ENCODE measurements around the gene SMARCD3. TPM values are rescaled to one million over a fixed set of nuclear protein-coding genes. Genes with fewer than 3 reads are reported as not detected.

The SMARCD3 gene
- total RNA-seq, 2 donors from 2014 or later: 81.5 to 125 TPM

DNA sequence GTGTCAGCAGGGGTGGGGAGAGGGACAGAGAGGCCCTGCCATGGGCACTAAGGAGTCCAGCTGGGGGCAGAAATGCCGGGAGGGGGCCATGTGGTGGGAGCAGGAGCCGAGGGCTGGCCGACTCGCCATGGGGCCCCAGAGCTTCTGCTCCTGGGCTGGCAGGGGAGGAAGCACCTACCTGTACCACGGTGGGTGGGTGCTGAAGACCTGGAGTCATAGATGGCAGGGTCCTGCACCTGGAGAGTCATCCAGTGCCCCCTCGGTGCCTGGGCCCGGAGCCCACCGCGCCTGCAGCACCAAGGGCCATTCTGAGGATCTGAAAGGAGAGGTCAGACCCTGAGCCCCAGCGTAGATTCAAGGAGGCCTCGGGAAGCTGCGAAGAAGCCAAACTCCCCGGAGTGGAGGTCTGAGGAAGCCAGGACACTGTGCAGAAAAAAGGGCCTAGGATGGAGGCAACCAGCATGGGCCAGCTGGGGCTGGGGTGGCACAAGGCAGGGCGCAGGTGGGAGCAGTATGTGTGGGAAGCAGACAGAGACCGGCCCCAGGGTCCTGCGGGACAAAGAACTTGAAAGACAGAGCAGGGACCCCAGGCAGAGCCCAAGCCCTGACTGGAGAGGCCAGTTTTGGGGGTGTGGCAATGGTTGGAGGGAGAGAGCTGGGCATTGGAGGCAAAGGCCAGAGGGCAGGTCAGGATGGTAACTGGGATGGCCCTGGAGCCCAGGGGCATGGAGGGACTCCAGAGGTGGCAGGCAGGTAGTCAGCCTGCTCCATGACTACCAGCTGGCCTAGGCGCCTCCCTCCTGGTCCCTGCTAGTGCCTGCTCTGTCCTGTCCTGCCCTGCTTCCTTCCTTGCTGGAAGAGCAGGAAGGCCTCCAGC, 26.7 kb upstream of the SMARCD3 start:
- Histone ChIP-seq H3K27ac (no peak overlapping the region), H3K27me3 (no peaks in the 10 kb centered on the region), H3K9me3 (no peaks in the 10 kb centered on the region), H3K36me3 (no peaks in the 10 kb centered on the region), H3K4me1 (peaks cover 0 to 36% of the 10 kb centered on the region in 2 donors), H3K4me3 (no peak overlapping the region)
- TF ChIP-seq, protein P1, sequence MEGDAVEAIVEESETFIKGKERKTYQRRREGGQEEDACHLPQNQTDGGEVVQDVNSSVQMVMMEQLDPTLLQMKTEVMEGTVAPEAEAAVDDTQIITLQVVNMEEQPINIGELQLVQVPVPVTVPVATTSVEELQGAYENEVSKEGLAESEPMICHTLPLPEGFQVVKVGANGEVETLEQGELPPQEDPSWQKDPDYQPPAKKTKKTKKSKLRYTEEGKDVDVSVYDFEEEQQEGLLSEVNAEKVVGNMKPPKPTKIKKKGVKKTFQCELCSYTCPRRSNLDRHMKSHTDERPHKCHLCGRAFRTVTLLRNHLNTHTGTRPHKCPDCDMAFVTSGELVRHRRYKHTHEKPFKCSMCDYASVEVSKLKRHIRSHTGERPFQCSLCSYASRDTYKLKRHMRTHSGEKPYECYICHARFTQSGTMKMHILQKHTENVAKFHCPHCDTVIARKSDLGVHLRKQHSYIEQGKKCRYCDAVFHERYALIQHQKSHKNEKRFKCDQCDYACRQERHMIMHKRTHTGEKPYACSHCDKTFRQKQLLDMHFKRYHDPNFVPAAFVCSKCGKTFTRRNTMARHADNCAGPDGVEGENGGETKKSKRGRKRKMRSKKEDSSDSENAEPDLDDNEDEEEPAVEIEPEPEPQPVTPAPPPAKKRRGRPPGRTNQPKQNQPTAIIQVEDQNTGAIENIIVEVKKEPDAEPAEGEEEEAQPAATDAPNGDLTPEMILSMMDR (IDR thresholded peaks at IDR 0.05): no peak
- no peak for DNase-seq (ENCODE audit: low spot score)

DNA sequence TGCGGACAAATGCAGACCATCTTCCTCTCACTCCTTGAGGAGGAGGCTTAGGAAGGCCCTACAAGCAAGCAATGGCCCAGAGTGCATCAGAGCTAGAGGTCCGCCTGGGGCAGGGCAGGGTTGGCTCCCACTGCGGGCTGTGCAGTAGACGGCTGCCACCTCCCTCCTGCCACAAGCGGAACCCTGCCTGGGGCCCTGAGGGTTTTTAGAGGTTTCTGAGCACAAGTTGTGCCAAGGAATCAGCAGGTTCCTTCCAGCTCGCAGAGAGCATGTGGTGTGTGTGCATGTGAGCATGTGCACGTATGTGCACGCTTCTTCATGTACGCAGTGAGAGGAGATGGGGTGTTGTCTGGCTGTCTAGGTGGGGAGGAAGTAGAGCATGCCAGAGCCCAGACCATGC, 25.9 kb upstream of the SMARCD3 start:
- Histone ChIP-seq H3K4me3 (no peak overlapping the region), H3K27me3 (no peaks in the 10 kb centered on the region), H3K36me3 (no peaks in the 10 kb centered on the region), H3K9me3 (no peaks in the 10 kb centered on the region), H3K27ac (no peak overlapping the region), H3K4me1 (peaks cover 0 to 36% of the 10 kb centered on the region in 2 donors)
- TF ChIP-seq, protein P1 (IDR thresholded peaks at IDR 0.05): no peak
- no peak for DNase-seq (ENCODE audit: low spot score)

DNA sequence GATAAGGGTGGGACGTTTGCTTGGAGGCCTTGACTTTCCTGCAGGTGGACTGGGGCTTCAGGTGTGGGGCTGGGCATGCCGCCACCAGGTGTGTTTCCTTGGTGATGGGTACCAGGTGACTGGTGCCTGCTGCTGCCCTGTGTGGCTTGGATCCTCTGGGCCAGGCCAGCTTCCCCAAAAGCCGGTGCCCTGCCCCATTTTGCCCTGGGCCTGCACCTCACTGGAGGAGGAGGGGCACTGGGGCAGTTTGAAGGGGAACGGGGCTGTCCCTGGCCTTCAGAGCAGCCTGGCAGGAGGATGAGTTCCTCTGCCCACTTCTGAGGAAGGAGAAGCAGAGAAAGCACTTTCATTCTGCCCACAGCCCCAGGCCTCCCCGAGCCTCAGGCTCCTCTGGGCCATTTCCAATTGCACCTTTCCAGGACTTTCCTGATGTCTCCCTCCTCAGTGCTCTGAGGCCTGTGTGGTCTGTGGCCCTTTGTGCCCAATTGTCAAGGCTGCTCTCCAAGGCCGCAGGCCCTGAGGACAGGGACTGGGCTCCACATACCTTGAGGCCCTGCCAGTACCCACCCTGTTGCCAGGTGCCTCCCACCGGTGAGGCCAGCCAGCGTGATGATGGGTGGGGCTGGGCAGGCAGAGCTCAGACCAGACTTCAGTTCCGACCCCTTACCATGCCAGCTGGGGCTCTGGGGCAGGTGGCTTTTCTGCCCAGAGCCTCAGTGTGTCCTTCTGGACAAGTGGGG, 25.3 kb upstream of the SMARCD3 start:
- TF ChIP-seq, protein P1 (IDR thresholded peaks at IDR 0.05): no peak
- Histone ChIP-seq H3K9me3 (no peaks in the 10 kb centered on the region), H3K36me3 (no peaks in the 10 kb centered on the region), H3K4me1 (peaks cover 0 to 36% of the 10 kb centered on the region in 2 donors), H3K27me3 (no peaks in the 10 kb centered on the region), H3K27ac (no peak overlapping the region), H3K4me3 (no peak overlapping the region)
- no peak for DNase-seq (ENCODE audit: low spot score)

DNA sequence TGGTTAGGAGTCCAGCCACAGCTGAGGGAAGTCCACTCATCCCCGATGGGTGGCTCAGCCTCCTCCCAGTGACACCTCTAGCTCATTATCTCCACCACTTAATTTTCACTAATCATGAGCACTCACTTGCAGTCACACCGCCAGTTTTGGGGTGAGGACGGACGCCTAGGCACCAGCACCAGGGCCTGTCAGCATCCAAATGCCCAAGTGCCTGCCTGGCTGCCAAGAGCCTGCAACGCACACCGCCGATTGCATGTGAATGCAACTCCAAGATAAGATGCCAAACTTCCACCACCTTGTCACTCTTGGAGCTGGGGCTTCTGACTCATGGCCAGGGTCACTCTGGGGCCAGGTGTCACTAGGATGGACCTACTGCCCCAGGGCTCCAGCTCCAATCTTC, 24.4 kb upstream of the SMARCD3 start:
- H3K4me3 ChIP-seq: no peak overlapping the region
- no peak for DNase-seq (ENCODE audit: low spot score)
- TF ChIP-seq, protein P1 (IDR thresholded peaks at IDR 0.05): no peak
- H3K9me3 ChIP-seq: no peaks in the 10 kb centered on the region
- no peaks in the 10 kb centered on the region for H3K36me3 ChIP-seq
- peaks cover 0 to 36% of the 10 kb centered on the region in 2 donors for H3K4me1 ChIP-seq
- H3K27me3 ChIP-seq: no peaks in the 10 kb centered on the region
- peak overlapping the region in 1 of 2 donors; percentile 59 for H3K27ac ChIP-seq

DNA sequence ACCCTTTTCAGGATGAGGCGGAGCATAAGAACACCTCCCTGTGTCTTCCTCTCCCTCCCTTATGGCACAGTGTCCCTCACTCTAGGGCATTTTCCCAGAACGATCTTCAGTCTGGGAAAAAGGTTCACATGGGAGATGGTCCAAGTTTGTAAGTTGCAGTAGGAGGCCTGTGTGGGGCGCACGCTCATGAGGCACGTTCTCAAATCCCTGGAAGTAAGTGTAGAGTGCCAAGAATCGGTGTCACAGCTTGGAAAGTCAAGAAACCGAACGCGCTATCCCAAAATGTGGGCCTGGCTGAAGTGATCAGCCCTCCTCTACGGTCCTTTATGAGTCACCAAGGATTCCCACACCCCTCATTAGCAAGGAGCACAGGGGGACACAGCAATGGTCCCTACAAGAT, 23.9 kb upstream of the SMARCD3 start:
- TF ChIP-seq, protein P1 (IDR thresholded peaks at IDR 0.05): no peak
- peak overlapping the region; percentile 35 to 59 for H3K27ac ChIP-seq
- DNase-seq (ENCODE audit: low spot score): no peak

More for the DNA sequence above, 23.9 kb upstream of the SMARCD3 start:
- no peak overlapping the region for H3K4me3 ChIP-seq
- H3K9me3 ChIP-seq: no peaks in the 10 kb centered on the region
- H3K27me3 ChIP-seq: no peaks in the 10 kb centered on the region
- H3K36me3 ChIP-seq: no peaks in the 10 kb centered on the region
- H3K4me1 ChIP-seq: peaks cover 0 to 32% of the 10 kb centered on the region in 2 donors

Measured in right atrium auricular region (tissue), 2 donors.